Peyer's patch (tissue), 4 donors: ENCODE data around the gene QDPR.

Experiments
- CTCF ChIP-seq, 6 experiments: fragments of 450-650 bp in 4 of 6; fragments of 200-600 bp in 2 of 6; sonication (generic) in 1 of 6; IDR thresholded peaks; one replicate each; pipeline ENCODE4 v1.5.1; 2017 to 2019; ENCODE audit warnings: antibody characterized with exemption in 6 of 6, mild to moderate bottlenecking in 3 of 6, moderate library complexity in 1 of 6
- POLR2A ChIP-seq, 2 donors: fragments of 450-650 bp; IDR thresholded peaks; one replicate each; pipeline ENCODE4 v1.5.1; 2017; ENCODE audit warnings: antibody characterized with exemption in 2 of 2, mild to moderate bottlenecking in 2 of 2, moderate library complexity in 2 of 2

GRCh38 chr4:17546222-17546621, 34.3 kb upstream of the QDPR start:
- no peak for TF ChIP-seq CTCF (IDR thresholded peaks at IDR 0.05)
- TF ChIP-seq POLR2A (IDR thresholded peaks at IDR 0.05) = no peak
